Mesendoderm (in vitro differentiated cells): ENCODE data around the gene HNRNPUL1.
A peak's percentile ranks its signal among the peaks of the same experiment; 100 is the strongest.

Experiments used
- DNase-seq: peaks from one replicate; pipeline ENCODE4 v3.0.0; 2013
- H2AK5ac ChIP-seq: 2 replicates; pipeline ENCODE4 v1.6.1; 2013; ENCODE audit warnings: low read length, inconsistent platforms
- H2BK120ac ChIP-seq: 2 replicates; pipeline ENCODE4 v1.6.1; 2013; ENCODE audit warnings: low read depth, mild to moderate bottlenecking, low read length, moderate library complexity, mixed read lengths
- H2BK15ac ChIP-seq: replicated peaks from 2 replicates; pipeline ENCODE4 v1.6.1; 2013; ENCODE audit warnings: low read depth, mild to moderate bottlenecking, moderate library complexity
- H2BK5ac ChIP-seq: 2 replicates; pipeline ENCODE4 v1.6.1; 2013; ENCODE audit warnings: low read length, inconsistent platforms
- H3K18ac ChIP-seq: 2 replicates; pipeline ENCODE4 v1.6.1; 2013; ENCODE audit warnings: mild to moderate bottlenecking, low read length, mixed read lengths
- H3K23ac ChIP-seq: one replicate; pipeline ENCODE4 v1.6.1; 2013; ENCODE audit warnings: low read length
- H3K27ac ChIP-seq: 2 replicates; pipeline ENCODE4 v1.5.1; 2013; ENCODE audit warnings: low read depth, mild to moderate bottlenecking, inconsistent platforms, low read length, moderate library complexity
- H3K27me3 ChIP-seq: 2 replicates; pipeline ENCODE4 v1.6.1; 2013; ENCODE audit warnings: low read length, control low read depth, mild to moderate bottlenecking, inconsistent platforms; ENCODE audit not compliant: insufficient read depth, poor library complexity
- H3K36me3 ChIP-seq: 2 replicates; pipeline ENCODE4 v1.6.1; 2013; ENCODE audit warnings: low read length, inconsistent platforms; ENCODE audit not compliant: control insufficient read depth, insufficient read depth
- H3K4ac ChIP-seq: one replicate; pipeline ENCODE4 v1.6.1; 2013; ENCODE audit warnings: low read depth, mild to moderate bottlenecking, low read length, moderate library complexity
- H3K4me1 ChIP-seq: 2 replicates; pipeline ENCODE4 v1.6.1; 2013; ENCODE audit warnings: low read depth, low read length, inconsistent platforms; ENCODE audit not compliant: control insufficient read depth
- H3K4me2 ChIP-seq: 2 replicates; pipeline ENCODE4 v1.6.1; 2013; ENCODE audit warnings: low read length
- H3K4me3 ChIP-seq: 2 replicates; pipeline ENCODE4 v1.5.1; 2013; ENCODE audit warnings: mild to moderate bottlenecking, low read length
- H3K56ac ChIP-seq: one replicate; pipeline ENCODE4 v1.6.1; 2013; ENCODE audit warnings: low read length
- H3K79me1 ChIP-seq: 2 replicates; pipeline ENCODE4 v1.6.1; 2013; ENCODE audit warnings: low read length, inconsistent platforms
- H3K79me2 ChIP-seq: 2 replicates; pipeline ENCODE4 v1.6.1; 2013; ENCODE audit warnings: mild to moderate bottlenecking, low read length; ENCODE audit not compliant: control insufficient read depth, insufficient read depth
- H3K9ac ChIP-seq: 2 replicates; pipeline ENCODE4 v1.6.1; 2013; ENCODE audit warnings: low read length, inconsistent platforms
- H4K5ac ChIP-seq: one replicate; pipeline ENCODE4 v1.6.1; 2013; ENCODE audit warnings: low read length
- H4K8ac ChIP-seq: one replicate; pipeline ENCODE4 v1.6.1; 2013; ENCODE audit warnings: low read depth, mild to moderate bottlenecking, control low read depth, low read length, moderate library complexity
- WGBS: extraction: QIAGEN DNeasy Blood & Tissue Kit; methylation state at CpG from one replicate; pipeline ENCODE4 v1.1.7; 2013; ENCODE audit warnings: low lambda C conversion rate, missing lambda C conversion rate; ENCODE audit not compliant: insufficient coverage; ENCODE audit errors: extremely low coverage; 5-methylcytosine and 5-hydroxymethylcytosine counted together

HNRNPUL1 gene

GRCh38 chr19:41263042-41263849, 926 bp upstream of the HNRNPUL1 start:
- H2BK5ac ChIP-seq, result peak overlapping the region; percentile 54
- H3K4ac ChIP-seq, result peak overlapping the region; percentile 18
- DNase-seq, result peak; percentile 69
- H3K27me3 ChIP-seq, result no peaks in the 10 kb centered on the region
- peak overlapping the region; percentile 73 for H2AK5ac ChIP-seq
- peak overlapping the region; percentile 96 for H3K56ac ChIP-seq
- peak overlapping the region; percentile 5 for H2BK120ac ChIP-seq
- H3K18ac ChIP-seq, result peak overlapping the region; percentile 24
- peak overlapping the region; percentile 89 for H3K4me2 ChIP-seq
- no peak overlapping the region for H4K8ac ChIP-seq
- peak overlapping the region; percentile 90 for H3K4me3 ChIP-seq
- no peak overlapping the region for H2BK15ac ChIP-seq
- H3K36me3 ChIP-seq, result peaks cover 2% of the 10 kb centered on the region
- H3K23ac ChIP-seq, result no peak overlapping the region
- peak overlapping the region; percentile 85 for H3K27ac ChIP-seq
- H3K9ac ChIP-seq, result peak overlapping the region; percentile 98
- peaks cover 40% of the 10 kb centered on the region for H3K79me2 ChIP-seq
- no CpG with 5 or more reads among the region's 46 CpGs for WGBS
- H3K79me1 ChIP-seq, result peaks cover 4% of the 10 kb centered on the region
- H3K4me1 ChIP-seq, result peaks cover 5% of the 10 kb centered on the region
- peak overlapping the region; percentile 2 for H4K5ac ChIP-seq

GRCh38 chr19:41264581-41265394, 616 bp downstream of the HNRNPUL1 start:
- Histone ChIP-seq H3K56ac (peak overlapping the region; percentile 99), H2BK5ac (peak overlapping the region; percentile 58), H3K23ac (peak overlapping the region; percentile 29), H3K4me2 (peak overlapping the region; percentile 82), H3K9ac (peak overlapping the region; percentile 97), H4K8ac (peak overlapping the region; percentile 13), H3K4me1 (peaks cover 5% of the 10 kb centered on the region), H3K27ac (peak overlapping the region; percentile 91), H3K79me1 (peaks cover 4% of the 10 kb centered on the region), H3K18ac (peak overlapping the region; percentile 82), H3K27me3 (no peaks in the 10 kb centered on the region), H4K5ac (no peak overlapping the region), H3K4me3 (peak overlapping the region; percentile 87), H3K79me2 (peaks cover 41% of the 10 kb centered on the region), H2BK15ac (no peak overlapping the region), H3K36me3 (peaks cover under 1% of the 10 kb centered on the region), H2BK120ac (peak overlapping the region; percentile 83), H3K4ac (peak overlapping the region; percentile 99), H2AK5ac (peak overlapping the region; percentile 49)
- DNase-seq, result peak; percentile 71
- WGBS, result no CpG with 5 or more reads among the region's 75 CpGs

GRCh38 chr19:41265395-41266153, 1.4 kb downstream of the HNRNPUL1 start:
- Histone ChIP-seq H3K79me2 (peaks cover 41% of the 10 kb centered on the region), H4K5ac (no peak overlapping the region), H3K4me1 (peaks cover 5% of the 10 kb centered on the region), H3K9ac (peak overlapping the region; percentile 97), H2BK5ac (peak overlapping the region; percentile 58), H4K8ac (no peak overlapping the region), H3K4ac (peak overlapping the region; percentile 99), H3K56ac (peak overlapping the region; percentile 99), H3K4me2 (peak overlapping the region; percentile 82), H3K4me3 (peak overlapping the region; percentile 87), H3K27me3 (no peaks in the 10 kb centered on the region), H2AK5ac (peak overlapping the region; percentile 70), H2BK15ac (no peak overlapping the region), H3K79me1 (peaks cover 4% of the 10 kb centered on the region), H2BK120ac (peak overlapping the region; percentile 23), H3K23ac (peak overlapping the region; percentile 29), H3K27ac (peak overlapping the region; percentile 71), H3K36me3 (no peaks in the 10 kb centered on the region), H3K18ac (peak overlapping the region; percentile 82)
- WGBS, result no CpG with 5 or more reads among the region's 17 CpGs
- peak; percentile 51 for DNase-seq

DNA sequence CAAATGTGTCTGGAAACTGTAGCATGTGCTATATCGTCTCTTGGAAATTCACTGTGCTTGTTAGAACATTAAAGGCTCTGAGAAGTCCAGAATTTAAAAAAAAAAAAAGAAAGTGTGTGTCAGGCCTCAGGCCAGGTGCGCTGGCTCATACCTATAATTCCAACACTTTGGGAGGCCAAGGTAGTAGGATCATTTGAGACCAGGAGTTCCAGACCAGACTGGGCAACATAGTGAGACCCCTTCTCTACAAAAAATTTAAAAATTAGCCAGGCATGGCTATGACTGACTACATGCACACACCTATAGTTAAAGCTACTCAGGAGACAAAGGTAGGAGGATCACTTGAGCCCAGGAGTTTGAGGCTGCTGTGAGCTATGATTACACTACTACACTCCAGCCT, 4.9 kb downstream of the HNRNPUL1 start:
- no peak overlapping the region for H3K4me2 ChIP-seq
- no peak overlapping the region for H4K8ac ChIP-seq
- no peak overlapping the region for H3K9ac ChIP-seq
- no peak overlapping the region for H3K23ac ChIP-seq
- H3K4me1 ChIP-seq, result peaks cover 5% of the 10 kb centered on the region
- no peaks in the 10 kb centered on the region for H3K27me3 ChIP-seq
- H3K79me1 ChIP-seq, result peaks cover 17% of the 10 kb centered on the region
- no peak overlapping the region for H3K27ac ChIP-seq
- no peak overlapping the region for H2AK5ac ChIP-seq
- no peak overlapping the region for H2BK120ac ChIP-seq
- peaks cover 41% of the 10 kb centered on the region for H3K79me2 ChIP-seq
- H4K5ac ChIP-seq, result no peak overlapping the region
- no peak overlapping the region for H2BK5ac ChIP-seq
- no peak overlapping the region for H3K4me3 ChIP-seq
- WGBS, result no CpG with 5 or more reads among the region's 2 CpGs
- DNase-seq, result no peak
- no peak overlapping the region for H3K4ac ChIP-seq
- no peak overlapping the region for H2BK15ac ChIP-seq
- peaks cover 25% of the 10 kb centered on the region for H3K36me3 ChIP-seq
- no peak overlapping the region for H3K56ac ChIP-seq
- no peak overlapping the region for H3K18ac ChIP-seq

- Histone ChIP-seq H2BK15ac (no peak overlapping the region), H3K4ac (no peak overlapping the region), H2BK120ac (no peak overlapping the region), H3K27ac (no peak overlapping the region), H3K18ac (no peak overlapping the region), H3K79me2 (peaks cover 38% of the 10 kb centered on the region), H2BK5ac (no peak overlapping the region), H4K5ac (no peak overlapping the region), H3K36me3 (peaks cover 30% of the 10 kb centered on the region), H3K23ac (no peak overlapping the region), H3K56ac (no peak overlapping the region), H4K8ac (no peak overlapping the region), H3K4me1 (peaks cover 5% of the 10 kb centered on the region), H2AK5ac (no peak overlapping the region), H3K4me2 (no peak overlapping the region), H3K27me3 (no peaks in the 10 kb centered on the region), H3K9ac (no peak overlapping the region), H3K4me3 (no peak overlapping the region), H3K79me1 (peaks cover 21% of the 10 kb centered on the region)
- no peak for DNase-seq
- no CpG with 5 or more reads among the region's 5 CpGs for WGBS
Observed at GRCh38 chr19:41269571-41269970, 5.4 kb downstream of the HNRNPUL1 start.
